Measurements from ENCODE around the gene SPRR2A.
"Not testable (repeated sequence)": the region's sequence is repeated elsewhere in the genome, so short reads cannot be mapped to it uniquely, and the experiment has no call there.

SPRR2A gene

GRCh38 chr1:153024413-153024812 is 32.9 kb downstream of the SPRR2A start:
- ATAC-seq = no peak

DNA sequence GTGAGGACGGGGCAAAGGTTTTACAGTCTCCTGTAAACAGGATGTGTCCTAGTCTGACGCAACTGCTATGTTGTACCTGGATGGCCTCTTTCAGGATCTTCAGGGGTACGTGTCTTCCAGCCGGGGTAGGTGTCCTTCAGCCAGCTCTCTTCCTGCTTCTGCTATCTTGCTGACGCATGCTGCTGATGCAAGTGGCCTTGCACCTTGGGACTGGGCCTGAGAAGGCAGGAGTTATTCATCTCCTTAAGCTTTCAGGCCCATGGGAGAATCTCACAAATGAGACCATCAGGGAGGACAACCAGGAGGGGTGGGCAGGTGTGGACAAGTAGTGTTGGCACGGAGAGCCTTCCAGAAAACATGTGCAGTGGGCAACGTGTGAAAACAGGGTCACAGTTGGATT is 34.2 kb downstream of the SPRR2A start:
- no peak for ATAC-seq

DNA sequence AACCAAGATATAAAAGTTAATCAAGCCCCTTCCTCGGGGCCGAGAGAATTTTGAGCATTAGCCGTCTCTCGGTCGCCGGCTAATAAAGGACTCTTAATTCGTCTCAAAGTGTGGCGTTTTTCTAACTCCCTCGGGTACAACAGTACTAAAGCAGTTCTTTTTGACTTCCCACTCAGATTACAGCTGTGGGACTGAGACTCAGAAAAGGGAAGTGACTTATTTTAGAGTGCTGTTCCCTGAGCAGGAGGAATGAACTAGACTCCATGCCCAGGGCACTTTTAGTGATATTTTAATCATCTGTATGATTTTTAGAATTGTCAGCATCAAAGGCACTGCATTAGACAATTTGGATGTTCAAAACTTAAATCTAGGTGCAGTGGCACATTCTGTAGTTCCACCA is 35.0 kb downstream of the SPRR2A start:
- not testable (repeated sequence) for ATAC-seq

DNA sequence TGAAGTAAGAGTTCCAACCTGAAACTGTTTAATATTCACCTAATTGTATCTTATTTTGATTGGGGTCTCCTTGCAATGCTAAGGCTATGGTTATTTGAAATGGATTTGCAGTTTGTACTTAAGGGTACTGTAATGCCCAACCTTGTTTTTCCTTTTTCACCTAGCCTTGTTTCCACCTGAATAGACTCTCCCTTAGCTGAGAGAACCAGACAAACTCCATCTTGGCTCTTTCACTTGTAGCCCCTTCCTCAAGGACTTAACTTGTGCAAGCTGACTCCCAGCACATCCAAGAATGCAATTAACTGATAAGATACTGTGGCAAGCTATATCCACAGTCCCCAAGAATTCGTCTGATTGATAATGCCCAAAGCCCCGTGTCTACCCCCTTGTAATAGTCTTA is 35.5 kb downstream of the SPRR2A start:
- not testable (repeated sequence) for ATAC-seq

- ATAC-seq = not testable (repeated sequence)
Measured at GRCh38 chr1:153011235-153011758, 46.0 kb downstream of the SPRR2A start.

All from activated CD4-positive, CD25-positive, alpha-beta regulatory T cell treated with anti-CD3 and anti-CD28 coated beads, Interleukin-2, amount 50 U/mL, for 24 hours (primary cell).